Type B pancreatic cell (in vitro differentiated cells): ENCODE data around the gene ABLIM2. TPM values are rescaled to one million over a fixed set of nuclear protein-coding genes. Genes with fewer than 3 reads are reported as not detected.

Source experiments
- DNase-seq: peaks from one replicate; pipeline ENCODE4 v3.0.0; 2021; ENCODE audit warnings: mixed read lengths; ENCODE audit not compliant: unreplicated experiment; ENCODE audit errors: extremely low spot score
- H3K27ac Mint-ChIP-seq: 2 replicates; pipeline ENCODE4 v1.8.0; 2021; ENCODE audit warnings: mild to moderate bottlenecking, mixed read lengths
- H3K27me3 Mint-ChIP-seq: 2 replicates; pipeline ENCODE4 v1.8.0; 2021; ENCODE audit warnings: mixed read lengths
- H3K36me3 Mint-ChIP-seq: 2 replicates; pipeline ENCODE4 v1.8.0; 2021; ENCODE audit warnings: mixed read lengths
- H3K4me1 Mint-ChIP-seq: one replicate; pipeline ENCODE4 v1.8.0; 2021; ENCODE audit warnings: mixed read lengths; ENCODE audit not compliant: unreplicated experiment
- H3K4me3 Mint-ChIP-seq: 2 replicates; pipeline ENCODE4 v1.8.0; 2021; ENCODE audit warnings: mild to moderate bottlenecking, mixed read lengths
- H3K9me3 Mint-ChIP-seq: 2 replicates; pipeline ENCODE4 v1.8.0; 2021; ENCODE audit warnings: mixed read lengths
- CTCF ChIP-seq: fragments of 200-600 bp; sonication (generic); conservative IDR thresholded peaks from 2 replicates; pipeline ENCODE4 v1.5.0; 2021; ENCODE audit warnings: antibody characterized with exemption, mild to moderate bottlenecking
- total RNA-seq: library from RNA; stranded (reverse); gene quantifications from 2 replicates; pipeline ENCODE4 v1.2.1, GENCODE V29; 2021; ENCODE audit warnings: low replicate concordance

The ABLIM2 gene
- total RNA-seq, 1 donor from 2014 or later, result 2.6 TPM

- no peak for TF ChIP-seq CTCF
- Mint-ChIP-seq H3K27me3 (peaks cover 9% of the 10 kb centered on the region), H3K27ac (no peak overlapping the region), H3K4me1 (no peaks in the 10 kb centered on the region), H3K9me3 (no peaks in the 10 kb centered on the region), H3K4me3 (no peak overlapping the region), H3K36me3 (no peaks in the 10 kb centered on the region)
- DNase-seq, result no peak
Observed at GRCh38 chr4:8070736-8071718, 87.6 kb downstream of the ABLIM2 start.

GRCh38 chr4:8069102-8069752 is 89.4 kb downstream of the ABLIM2 start:
- H3K36me3 Mint-ChIP-seq, result no peaks in the 10 kb centered on the region
- H3K4me1 Mint-ChIP-seq, result no peaks in the 10 kb centered on the region
- H3K27ac Mint-ChIP-seq, result no peak overlapping the region
- H3K4me3 Mint-ChIP-seq, result no peak overlapping the region
- H3K27me3 Mint-ChIP-seq, result peaks cover 6% of the 10 kb centered on the region
- H3K9me3 Mint-ChIP-seq, result no peaks in the 10 kb centered on the region
- DNase-seq, result no peak
- no peak for TF ChIP-seq CTCF

- Mint-ChIP-seq H3K27ac (no peak overlapping the region), H3K4me1 (no peaks in the 10 kb centered on the region), H3K36me3 (peaks cover 3% of the 10 kb centered on the region), H3K27me3 (peaks cover 6% of the 10 kb centered on the region), H3K9me3 (no peaks in the 10 kb centered on the region), H3K4me3 (no peak overlapping the region)
- no peak for TF ChIP-seq CTCF
- DNase-seq, result no peak
Observed at GRCh38 chr4:8067945-8068896, 90.4 kb downstream of the ABLIM2 start.

GRCh38 chr4:8067274-8067936 is 91.2 kb downstream of the ABLIM2 start:
- no peak overlapping the region for H3K4me3 Mint-ChIP-seq
- TF ChIP-seq CTCF, result no peak
- no peaks in the 10 kb centered on the region for H3K9me3 Mint-ChIP-seq
- peaks cover 3% of the 10 kb centered on the region for H3K36me3 Mint-ChIP-seq
- no peaks in the 10 kb centered on the region for H3K27me3 Mint-ChIP-seq
- no peaks in the 10 kb centered on the region for H3K4me1 Mint-ChIP-seq
- DNase-seq, result no peak
- no peak overlapping the region for H3K27ac Mint-ChIP-seq
